Choroid plexus epithelial cell (primary cell): ENCODE results near the gene SDCCAG8.

Experiments used
- DNase-seq: peaks from one replicate; pipeline ENCODE4 v3.0.0-alpha.2; 2010; ENCODE audit warnings: low read depth
- H3K4me3 ChIP-seq: 2 replicates; pipeline ENCODE4 v1.5.1; 2011; ENCODE audit warnings: low read depth, mild to moderate bottlenecking, control low read depth, low read length, moderate library complexity
- TF ChIP-seq, protein P1 (sequence below): conservative IDR thresholded peaks from 2 replicates; pipeline ENCODE4 v1.5.1; 2011; ENCODE audit warnings: low read depth, mild to moderate bottlenecking, control low read depth, inconsistent platforms, low read length, moderate library complexity

SDCCAG8 gene

GRCh38 chr1:243499248-243499647 lies 243.4 kb downstream of the SDCCAG8 start:
- H3K4me3 ChIP-seq, result no peak overlapping the region
- DNase-seq, result no peak

DNA sequence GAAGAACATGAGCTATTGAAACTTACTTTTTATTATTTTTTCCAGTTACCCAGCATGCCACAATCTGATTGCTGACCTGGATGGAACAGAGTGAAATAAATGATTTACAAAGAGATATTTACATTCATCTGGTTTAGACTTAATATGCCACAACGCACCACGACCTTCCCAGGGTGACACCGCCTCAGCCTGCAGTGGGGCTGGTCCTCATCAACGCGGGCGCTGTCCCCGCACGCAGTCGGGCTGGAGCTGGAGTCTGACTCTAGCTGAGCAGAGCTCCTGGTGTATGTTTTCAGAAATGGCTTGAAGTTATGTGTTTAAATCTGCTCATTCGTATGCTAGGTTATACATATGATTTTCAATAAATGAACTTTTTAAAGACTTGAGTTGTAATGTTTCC lies 243.9 kb downstream of the SDCCAG8 start:
- TF ChIP-seq, protein P1, sequence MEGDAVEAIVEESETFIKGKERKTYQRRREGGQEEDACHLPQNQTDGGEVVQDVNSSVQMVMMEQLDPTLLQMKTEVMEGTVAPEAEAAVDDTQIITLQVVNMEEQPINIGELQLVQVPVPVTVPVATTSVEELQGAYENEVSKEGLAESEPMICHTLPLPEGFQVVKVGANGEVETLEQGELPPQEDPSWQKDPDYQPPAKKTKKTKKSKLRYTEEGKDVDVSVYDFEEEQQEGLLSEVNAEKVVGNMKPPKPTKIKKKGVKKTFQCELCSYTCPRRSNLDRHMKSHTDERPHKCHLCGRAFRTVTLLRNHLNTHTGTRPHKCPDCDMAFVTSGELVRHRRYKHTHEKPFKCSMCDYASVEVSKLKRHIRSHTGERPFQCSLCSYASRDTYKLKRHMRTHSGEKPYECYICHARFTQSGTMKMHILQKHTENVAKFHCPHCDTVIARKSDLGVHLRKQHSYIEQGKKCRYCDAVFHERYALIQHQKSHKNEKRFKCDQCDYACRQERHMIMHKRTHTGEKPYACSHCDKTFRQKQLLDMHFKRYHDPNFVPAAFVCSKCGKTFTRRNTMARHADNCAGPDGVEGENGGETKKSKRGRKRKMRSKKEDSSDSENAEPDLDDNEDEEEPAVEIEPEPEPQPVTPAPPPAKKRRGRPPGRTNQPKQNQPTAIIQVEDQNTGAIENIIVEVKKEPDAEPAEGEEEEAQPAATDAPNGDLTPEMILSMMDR, result no peak
- no peak overlapping the region for H3K4me3 ChIP-seq
- DNase-seq, result no peak

More at GRCh38 chr1:243499248-243499647, 243.4 kb downstream of the SDCCAG8 start:
- TF ChIP-seq, protein P1, result no peak

GRCh38 chr1:243500512-243500911 lies 244.7 kb downstream of the SDCCAG8 start:
- DNase-seq, result no peak
- no peak overlapping the region for H3K4me3 ChIP-seq
- TF ChIP-seq, protein P1, result no peak

DNA sequence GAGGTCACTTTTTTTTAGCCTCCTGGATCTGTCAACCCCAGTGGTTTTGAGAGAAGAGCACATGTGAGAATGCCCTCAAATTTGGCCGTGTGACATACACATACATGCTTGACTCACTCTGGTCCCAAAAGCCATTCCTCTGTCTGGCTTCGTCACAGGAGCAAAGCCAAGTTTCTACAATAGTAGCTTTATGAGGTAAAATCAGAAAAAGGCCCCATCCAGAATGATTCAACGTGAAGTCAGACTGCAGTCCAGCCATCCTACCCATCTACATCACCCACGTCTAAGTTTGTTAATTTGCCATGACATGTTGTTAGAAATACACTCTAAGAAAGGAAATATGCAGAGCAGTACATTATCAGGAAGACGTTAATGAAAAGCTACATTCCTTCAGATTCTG lies 245.2 kb downstream of the SDCCAG8 start:
- TF ChIP-seq, protein P1, result no peak
- no peak for DNase-seq
- no peak overlapping the region for H3K4me3 ChIP-seq

- DNase-seq, result no peak
- H3K4me3 ChIP-seq, result no peak overlapping the region
- TF ChIP-seq, protein P1, result no peak
These were observed 247.3 kb downstream of the SDCCAG8 start for GRCh38 chr1:243503155-243503554.

GRCh38 chr1:243505986-243506689 lies 250.3 kb downstream of the SDCCAG8 start:
- no peak overlapping the region for H3K4me3 ChIP-seq
- DNase-seq, result no peak
- TF ChIP-seq, protein P1, result no peak
